Raji (cell line): ENCODE measurements around the gene CLEC17A.

Experiments used
- POLR2A ChIP-seq: IDR thresholded peaks from 2 replicates; pipeline ENCODE4 v1.6.1; 2011; ENCODE audit warnings: low read depth, low read length, control low read depth; ENCODE audit not compliant: insufficient read depth

The CLEC17A gene

GRCh38 chr19:14582894-14583340, at the start of gene CLEC17A:
Gene CLEC17A, plus strand, starts transcription at chr19:14583084. Its CDS starts 77 bp downstream, at chr19:14583161.
- peak; percentile 32; the same call in 1 of the 2 replicates for TF ChIP-seq POLR2A

- TF ChIP-seq POLR2A = no peak
Observed at GRCh38 chr19:14533450-14533849, 49.4 kb upstream of the CLEC17A start.

DNA sequence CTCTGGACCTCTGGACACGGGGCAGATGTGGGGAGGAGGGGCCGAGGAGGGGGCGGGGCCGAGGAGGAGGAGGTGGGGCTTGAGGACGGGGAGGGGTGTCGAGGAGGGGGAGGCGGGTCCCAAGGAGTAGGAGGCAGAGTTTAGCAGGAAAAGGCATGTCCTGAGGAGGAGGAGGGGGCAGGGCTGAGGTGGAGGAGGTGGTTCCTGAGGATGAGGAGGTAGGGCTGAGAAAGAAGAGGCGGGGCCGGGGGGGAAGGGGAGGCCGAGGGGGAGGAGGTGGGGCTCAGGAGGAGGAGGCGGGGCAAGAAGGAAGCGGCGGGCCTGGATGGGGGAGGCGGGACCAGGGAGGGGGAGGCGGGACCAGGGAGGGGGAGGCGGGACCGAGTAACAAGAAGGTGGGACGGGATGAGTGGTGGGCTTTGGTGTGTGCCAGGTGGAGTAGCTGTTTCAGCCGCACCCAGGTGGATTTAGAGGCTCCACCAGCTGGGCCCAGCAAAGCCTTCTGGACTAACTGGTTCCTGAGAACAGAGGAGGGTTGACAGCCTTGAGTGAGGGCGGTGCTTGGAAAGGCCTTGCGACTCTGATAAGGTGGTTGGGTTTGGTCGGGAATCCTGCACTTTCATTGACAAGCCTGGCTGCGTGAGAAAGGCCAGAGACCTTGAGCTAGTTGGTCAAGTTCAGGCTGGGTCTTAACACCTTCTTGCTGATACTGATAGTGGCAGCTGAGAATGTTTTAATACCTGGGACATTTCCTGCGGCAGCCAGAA, 45.8 kb upstream of the CLEC17A start:
- TF ChIP-seq POLR2A = no peak

DNA sequence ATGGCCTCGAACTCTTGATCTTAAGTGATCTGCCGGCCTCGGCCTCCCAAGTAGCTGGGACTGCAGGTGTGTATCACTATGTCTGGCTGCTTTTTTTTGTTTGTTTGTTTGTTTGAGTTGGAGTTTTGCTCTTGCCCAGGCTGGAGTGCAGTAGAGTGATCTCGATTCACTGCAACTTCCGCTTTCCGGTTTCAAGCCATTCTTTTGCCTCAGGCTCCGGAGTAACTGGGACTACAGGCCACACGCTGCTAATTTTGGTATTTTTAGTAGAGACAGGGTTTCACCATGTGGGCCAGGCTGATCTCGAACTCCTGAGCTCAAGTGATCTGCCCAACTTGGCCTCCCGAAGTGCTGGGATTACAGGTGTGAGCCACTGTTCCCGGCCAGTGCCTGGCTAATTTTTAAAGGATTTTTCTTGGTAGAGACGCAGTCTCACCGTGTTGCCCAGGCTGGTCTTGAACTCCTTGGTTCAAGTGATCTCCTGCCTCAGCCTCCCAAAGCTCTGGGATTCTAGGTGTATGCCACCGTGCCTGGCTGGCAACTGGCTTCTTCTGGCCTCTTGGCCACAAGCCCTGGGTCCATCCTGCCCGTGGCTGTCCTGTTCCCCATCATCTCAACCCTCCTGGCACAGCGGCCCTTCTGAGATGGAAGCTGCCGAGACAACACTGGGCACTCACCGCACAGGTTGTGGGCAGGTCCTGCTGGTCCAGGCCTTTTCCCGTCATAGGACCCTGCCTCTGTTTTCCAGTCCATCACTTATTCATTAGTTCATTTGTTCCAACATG, 42.0 kb upstream of the CLEC17A start:
- TF ChIP-seq POLR2A = no peak

- TF ChIP-seq POLR2A = no peak
Observed at GRCh38 chr19:14542711-14543328, 40.1 kb upstream of the CLEC17A start.

DNA sequence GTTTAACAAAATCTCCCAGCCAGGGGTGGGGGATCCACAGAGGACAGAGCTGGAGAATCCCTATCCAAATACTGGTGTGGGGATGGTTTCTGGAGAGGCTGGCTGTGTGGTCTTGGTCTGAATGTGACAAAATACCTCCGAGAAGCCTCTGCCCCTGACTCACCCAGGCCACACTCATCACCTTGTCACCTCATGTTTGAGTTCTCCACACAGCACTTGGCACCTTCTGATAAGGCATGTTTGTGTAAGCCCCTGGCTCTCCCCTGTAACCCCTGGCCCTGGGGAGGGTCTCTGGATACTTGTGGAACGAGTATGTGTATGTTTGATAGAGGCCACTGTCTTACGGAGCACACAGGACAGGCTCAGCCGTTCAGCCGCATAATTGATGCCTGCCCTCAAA, 38.8 kb upstream of the CLEC17A start:
- TF ChIP-seq POLR2A = no peak

DNA sequence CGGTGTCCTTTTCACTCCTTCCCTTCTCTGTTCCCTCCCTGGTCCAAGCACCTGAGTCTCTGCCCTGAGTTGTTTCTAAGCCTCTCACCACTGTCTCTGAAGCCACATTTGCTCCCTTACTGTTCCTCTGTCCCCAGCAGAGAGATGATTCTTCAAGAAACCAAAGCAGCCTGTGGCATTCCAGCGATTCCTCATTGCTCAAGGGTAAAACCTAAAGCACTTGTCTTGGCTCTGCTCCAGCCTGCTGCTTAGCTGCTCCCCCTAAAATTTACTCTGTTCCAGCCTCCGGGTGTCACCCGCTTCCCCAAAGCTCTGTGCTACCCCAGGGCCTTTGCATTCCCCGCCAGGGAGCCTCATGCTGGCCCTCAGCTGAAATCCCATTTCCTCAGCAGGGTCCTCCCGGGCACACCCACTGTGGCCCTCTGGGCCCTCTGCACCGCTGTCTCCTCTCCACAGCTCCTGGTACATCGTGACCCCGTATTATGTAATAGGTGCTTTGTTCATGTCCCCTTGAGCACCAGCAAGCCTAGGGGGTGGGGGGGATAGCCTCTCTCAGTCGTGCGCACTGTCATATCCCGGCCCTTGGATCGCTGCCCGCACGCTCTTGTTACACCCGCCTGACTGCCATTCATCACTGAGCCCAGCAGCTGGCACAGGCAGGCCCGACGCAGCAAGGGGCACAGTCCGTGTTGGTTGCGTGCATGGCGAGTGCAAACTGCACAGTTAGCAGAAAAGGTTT, 37.7 kb upstream of the CLEC17A start:
- TF ChIP-seq POLR2A = no peak

DNA sequence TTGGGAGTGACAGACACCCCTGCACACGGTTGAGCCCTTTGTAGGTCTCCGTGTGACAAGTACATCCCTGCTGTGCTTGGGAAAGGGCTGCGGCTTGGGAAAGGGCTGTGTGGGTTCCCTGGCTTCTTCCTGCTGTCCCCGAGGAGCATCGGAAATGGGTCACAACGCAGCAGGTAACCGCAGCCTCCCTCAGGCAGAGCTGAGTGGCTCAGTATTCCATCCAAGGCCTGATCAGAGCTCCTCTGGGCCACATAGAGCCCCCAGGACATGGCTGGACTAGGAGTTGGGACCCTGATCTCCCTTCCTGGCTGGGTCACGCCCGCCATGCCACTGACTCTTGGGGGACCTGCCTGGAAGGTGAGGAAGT, 37.2 kb upstream of the CLEC17A start:
- TF ChIP-seq POLR2A = no peak

DNA sequence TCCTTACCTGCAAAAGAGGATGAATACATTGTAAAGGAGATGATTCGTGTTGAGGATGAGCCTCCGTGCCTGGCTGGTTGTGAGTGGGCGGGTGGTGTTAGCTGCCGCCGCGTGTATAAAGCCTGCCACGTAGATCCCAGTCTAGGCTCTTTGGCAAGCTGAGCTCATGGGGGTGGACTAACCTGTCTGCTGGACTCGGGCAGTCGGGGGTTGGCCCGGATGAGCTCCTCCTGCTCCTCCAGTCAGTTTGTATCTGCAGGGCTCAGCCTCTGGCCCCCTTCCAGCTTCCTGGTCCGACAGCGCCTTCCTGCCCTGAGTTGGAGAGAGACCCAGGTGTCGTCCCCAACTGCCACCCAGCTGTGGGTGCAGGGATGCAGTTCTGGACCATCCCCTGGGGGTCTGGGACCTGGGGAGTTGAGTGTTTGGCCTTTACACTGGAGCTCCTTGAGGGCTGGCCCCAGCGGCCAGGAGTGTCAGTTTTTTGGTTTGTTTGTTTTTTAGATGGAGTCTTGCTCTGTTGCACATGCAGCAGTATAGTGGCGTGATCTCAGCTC, 32.6 kb upstream of the CLEC17A start:
- TF ChIP-seq POLR2A = no peak

GRCh38 chr19:14553042-14553938, 29.6 kb upstream of the CLEC17A start:
- TF ChIP-seq POLR2A = no peak

DNA sequence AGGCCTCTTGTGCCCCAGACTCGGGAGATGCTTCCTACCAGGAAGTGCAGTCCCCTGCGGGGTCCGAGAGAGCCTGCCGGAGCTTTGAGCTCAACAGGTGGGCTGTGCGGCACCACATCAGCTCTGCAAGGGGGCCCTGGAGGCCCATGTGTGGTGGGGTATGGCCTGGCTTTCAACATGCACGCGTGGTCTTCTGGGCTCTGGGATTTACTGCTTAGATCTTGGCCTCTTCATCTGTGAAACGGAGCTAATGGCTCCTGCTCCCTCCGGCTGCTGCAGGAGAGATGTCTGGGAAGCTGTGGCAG, 29.0 kb upstream of the CLEC17A start:
- no peak for TF ChIP-seq POLR2A

DNA sequence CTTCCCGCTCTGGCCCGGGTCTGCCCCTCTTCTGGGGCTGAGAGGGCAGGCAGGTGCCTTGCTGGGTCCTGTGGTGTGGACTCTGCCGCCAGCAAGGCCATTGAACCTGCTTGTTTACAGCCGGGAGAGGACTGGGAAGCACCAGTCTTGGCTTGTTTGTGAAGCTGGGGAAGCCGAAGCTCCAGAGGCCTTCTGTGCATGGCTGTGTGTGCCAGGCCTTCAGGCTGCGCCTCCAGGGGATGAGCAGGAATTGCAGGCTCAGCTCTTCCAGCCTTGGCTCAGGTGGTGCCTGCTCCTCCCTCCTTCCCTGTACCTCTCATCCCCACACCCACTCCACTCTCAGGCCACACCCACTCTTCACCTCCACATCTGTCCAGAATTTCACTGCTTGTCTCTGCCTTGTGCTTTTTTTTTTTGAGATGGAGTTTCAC, 28.5 kb upstream of the CLEC17A start:
- no peak for TF ChIP-seq POLR2A

- no peak for TF ChIP-seq POLR2A
Observed at GRCh38 chr19:14555918-14556661, 26.8 kb upstream of the CLEC17A start.

- no peak for TF ChIP-seq POLR2A
Observed at GRCh38 chr19:14556662-14557188, 26.2 kb upstream of the CLEC17A start.
